HG03045 (cell line): ENCODE results near the gene SND1.

ENCODE experiments used
- ATAC-seq: cut with Tn5 transposase; IDR thresholded peaks from one replicate; pipeline ENCODE4 v1.9.1; 2021; ENCODE audit warnings: mild to moderate bottlenecking, moderate library complexity; ENCODE audit not compliant: unreplicated experiment

Gene SND1

GRCh38 chr7:128081351-128081750 is 429.4 kb downstream of the SND1 start:
- ATAC-seq, result no peak

- ATAC-seq, result no peak
Measured at GRCh38 chr7:128081808-128082207, 429.8 kb downstream of the SND1 start.

- no peak for ATAC-seq
Measured at GRCh38 chr7:128082431-128082830, 430.4 kb downstream of the SND1 start.

- ATAC-seq, result no peak
Measured at GRCh38 chr7:128084896-128085608, 433.1 kb downstream of the SND1 start.

GRCh38 chr7:128090492-128090891 is 438.5 kb downstream of the SND1 start:
- ATAC-seq, result no peak

- ATAC-seq, result no peak
Measured at GRCh38 chr7:128091106-128091505, 439.1 kb downstream of the SND1 start.

GRCh38 chr7:128092221-128092620 is 440.2 kb downstream of the SND1 start:
- no peak for ATAC-seq

- ATAC-seq, result no peak
Measured at GRCh38 chr7:128093614-128094570, 441.9 kb downstream of the SND1 start.

GRCh38 chr7:128094686-128095085 is 442.7 kb downstream of the SND1 start:
- ATAC-seq, result no peak

- ATAC-seq, result no peak
Measured at GRCh38 chr7:128097211-128097731, 445.3 kb downstream of the SND1 start.

GRCh38 chr7:128098629-128099028 is 446.6 kb downstream of the SND1 start:
- ATAC-seq, result no peak

GRCh38 chr7:128099204-128099671 is 447.2 kb downstream of the SND1 start:
- no peak for ATAC-seq

GRCh38 chr7:128100225-128100948 is 448.4 kb downstream of the SND1 start:
- ATAC-seq, result no peak

GRCh38 chr7:128100949-128101713 is 449.1 kb downstream of the SND1 start:
- no peak for ATAC-seq

GRCh38 chr7:128102490-128103291 is 450.7 kb downstream of the SND1 start:
- ATAC-seq, result no peak

- no peak for ATAC-seq
Measured at GRCh38 chr7:128103498-128104107, 451.6 kb downstream of the SND1 start.

- ATAC-seq, result no peak
Measured at GRCh38 chr7:128104108-128104742, 452.2 kb downstream of the SND1 start.

GRCh38 chr7:128105228-128106022 is 453.4 kb downstream of the SND1 start:
- no peak for ATAC-seq
